Measurements from ENCODE around the gene WNT1. TPM values are rescaled to one million over a fixed set of nuclear protein-coding genes. Genes with fewer than 3 reads are reported as not detected.

WNT1 gene
- total and polyA plus RNA-seq, 2 of the 4 experiments (the other 2 are of a cell fraction) = not detected

- H2BK120ac ChIP-seq (ENCODE audit: low read depth, low read length) = no peak overlapping the region
- H3K4me3 ChIP-seq (ENCODE audit: insufficient read depth, low read depth, low read length) = no peak overlapping the region
- no peak overlapping the region for H3K9ac ChIP-seq (ENCODE audit: low read depth, low read length)
- in situ Hi-C loops (cut with MboI; ENCODE audit: low sequenced_read_pairs) = no loop called here
- H3K23ac ChIP-seq (ENCODE audit: low read depth, low read length) = no peak overlapping the region
- no peak overlapping the region for H4K8ac ChIP-seq (ENCODE audit: low read depth in 2 of 2, low read length in 2 of 2)
- no peak overlapping the region for H3K27ac ChIP-seq (ENCODE audit: insufficient read depth, low read length)
- peaks cover 16 to 62% of the 10 kb centered on the region in 2 experiments; a peak in 3 of 4 replicates for H3K79me1 ChIP-seq (ENCODE audit: low read depth in 1 of 2, low read length in 2 of 2)
- no peak overlapping the region for H3K14ac ChIP-seq (replicated peaks; ENCODE audit: low read depth, low read length)
- DNase-seq = no peak
- no peak overlapping the region for H2AK5ac ChIP-seq (ENCODE audit: low read depth, low read length)
- no peak overlapping the region for H3K4ac ChIP-seq (ENCODE audit: low read depth, low read length)
- no peak overlapping the region for H2BK15ac ChIP-seq (ENCODE audit: low read depth, low read length)
- H3K27me3 ChIP-seq (ENCODE audit: control insufficient read depth, insufficient read depth, low read length) = no peaks in the 10 kb centered on the region
- peaks cover 52% of the 10 kb centered on the region for H3K36me3 ChIP-seq (ENCODE audit: control insufficient read depth, insufficient read depth, low read length)
- no peak overlapping the region for H4K91ac ChIP-seq (ENCODE audit: insufficient read depth, low read depth, low read length)
- H3K4me1 ChIP-seq (ENCODE audit: control insufficient read depth, insufficient read depth, low read length) = peaks cover 8% of the 10 kb centered on the region
- ChIA-PET POLR2A (ENCODE audit: unreplicated experiment) (no interaction called here), CTCF (interaction anchor here (0.9 kb wide), 1 partner anchor 30 kb away, joined by 4 read pairs; a partner anchor contains a TSS)
- no TSS peak for BruUV-seq (replicated peaks)
- WGBS, 2 experiments (ENCODE audit: extremely low coverage in 2 of 2, insufficient read length in 1 of 2) = no CpG with 5 or more reads among the region's 1 CpG
- no peak overlapping the region for H2BK5ac ChIP-seq (ENCODE audit: low read depth, low read length, poor library complexity, severe bottlenecking)
- H4K5ac ChIP-seq (ENCODE audit: low read depth, low read length) = no peak overlapping the region
- peaks cover 6% of the 10 kb centered on the region for H3K9me1 ChIP-seq (ENCODE audit: insufficient read depth, low read length)
- peaks cover 42% of the 10 kb centered on the region for H4K20me1 ChIP-seq (ENCODE audit: insufficient read depth, low read length)
- no peak overlapping the region for H2AK9ac ChIP-seq (replicated peaks; ENCODE audit: low read depth, low read length, poor library complexity)
- no peak overlapping the region for H3K4me2 ChIP-seq (ENCODE audit: low read depth, low read length)
- intact Hi-C loops (cut with micrococcal nuclease) = no loop called here
- TF ChIP-seq, protein P1, sequence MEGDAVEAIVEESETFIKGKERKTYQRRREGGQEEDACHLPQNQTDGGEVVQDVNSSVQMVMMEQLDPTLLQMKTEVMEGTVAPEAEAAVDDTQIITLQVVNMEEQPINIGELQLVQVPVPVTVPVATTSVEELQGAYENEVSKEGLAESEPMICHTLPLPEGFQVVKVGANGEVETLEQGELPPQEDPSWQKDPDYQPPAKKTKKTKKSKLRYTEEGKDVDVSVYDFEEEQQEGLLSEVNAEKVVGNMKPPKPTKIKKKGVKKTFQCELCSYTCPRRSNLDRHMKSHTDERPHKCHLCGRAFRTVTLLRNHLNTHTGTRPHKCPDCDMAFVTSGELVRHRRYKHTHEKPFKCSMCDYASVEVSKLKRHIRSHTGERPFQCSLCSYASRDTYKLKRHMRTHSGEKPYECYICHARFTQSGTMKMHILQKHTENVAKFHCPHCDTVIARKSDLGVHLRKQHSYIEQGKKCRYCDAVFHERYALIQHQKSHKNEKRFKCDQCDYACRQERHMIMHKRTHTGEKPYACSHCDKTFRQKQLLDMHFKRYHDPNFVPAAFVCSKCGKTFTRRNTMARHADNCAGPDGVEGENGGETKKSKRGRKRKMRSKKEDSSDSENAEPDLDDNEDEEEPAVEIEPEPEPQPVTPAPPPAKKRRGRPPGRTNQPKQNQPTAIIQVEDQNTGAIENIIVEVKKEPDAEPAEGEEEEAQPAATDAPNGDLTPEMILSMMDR (conservative IDR thresholded peaks at IDR 0.05; ENCODE audit: low read depth, low read length) = peak; percentile 22; the same call in 1 of the 2 replicates
- TF ChIP-seq MAFK (IDR thresholded peaks at IDR 0.05; ENCODE audit: low read depth, low read length) = no peak
- H3K56ac ChIP-seq (ENCODE audit: extremely low read depth, insufficient read depth, low read length) = no peak overlapping the region
- no peak overlapping the region for H2BK20ac ChIP-seq (ENCODE audit: low read depth, low read length)
- H3K9me3 ChIP-seq (ENCODE audit: control insufficient read depth, insufficient read depth, low read length) = no peaks in the 10 kb centered on the region
- ATAC-seq (ENCODE audit: low read depth) = no peak
- H2AFZ ChIP-seq (replicated peaks; ENCODE audit: low read length, poor library complexity) = no peak overlapping the region
- H3K18ac ChIP-seq (ENCODE audit: low read depth, low read length) = no peak overlapping the region
- dilution Hi-C loops (cut with HindIII; ENCODE audit: low sequenced_read_pairs, unreplicated experiment) = no loop called here
These were observed 43.8 kb upstream of the WNT1 start for GRCh38 chr12:48934312-48934706.

All from IMR-90 (cell line).